HFFc6 (cell line): Measurements from ENCODE around the gene SCGN. TPM values are rescaled to one million over a fixed set of nuclear protein-coding genes. Genes with fewer than 3 reads are reported as not detected.

Source experiments
- DNase-seq: peaks from one replicate; pipeline ENCODE4 v3.0.0-alpha.2; 2018
- H3K27ac Mint-ChIP-seq: 2 replicates; pipeline ENCODE4 v1.8.0; 2020; ENCODE audit warnings: mild to moderate bottlenecking, mixed read lengths
- H3K27me3 Mint-ChIP-seq: 2 replicates; pipeline ENCODE4 v1.8.0; 2021; ENCODE audit warnings: mild to moderate bottlenecking, moderate library complexity, mixed read lengths; ENCODE audit not compliant: insufficient read depth
- H3K36me3 Mint-ChIP-seq: 2 replicates; pipeline ENCODE4 v1.8.0; 2021; ENCODE audit warnings: low read depth, mixed read lengths
- H3K4me1 Mint-ChIP-seq: 2 replicates; pipeline ENCODE4 v1.8.0; 2020; ENCODE audit warnings: low read depth, mixed read lengths
- H3K4me3 Mint-ChIP-seq: 2 replicates; pipeline ENCODE4 v1.8.0; 2020; ENCODE audit warnings: mild to moderate bottlenecking, moderate library complexity, mixed read lengths
- H3K9me3 Mint-ChIP-seq: 2 replicates; pipeline ENCODE4 v1.8.0; 2020; ENCODE audit warnings: mild to moderate bottlenecking, mixed read lengths
- CTCF ChIP-seq: fragments of 200-600 bp; sonication (generic); IDR thresholded peaks from 2 replicates; pipeline ENCODE4 v1.5.0; 2021; ENCODE audit warnings: antibody characterized with exemption, mild to moderate bottlenecking
- total RNA-seq, 6 experiments: library from RNA; stranded (reverse); fragmentation: NEBNext Ultra II Directional; extraction: Animal tissue kit (Norgen Biotek cat#: 25700); gene quantifications; 2 replicates in 1 of 6; 3 replicates in 5 of 6; pipeline ENCODE4 v1.2.3, GENCODE V29; 2021

Gene SCGN
- total RNA-seq, 6 experiments from 2014 or later, result not detected

GRCh38 chr6:25642667-25643328, 9.2 kb upstream of the SCGN start:
- Mint-ChIP-seq H3K27me3 (peaks cover 9% of the 10 kb centered on the region), H3K4me1 (no peaks in the 10 kb centered on the region), H3K4me3 (no peak overlapping the region), H3K9me3 (no peaks in the 10 kb centered on the region), H3K27ac (no peak overlapping the region), H3K36me3 (no peaks in the 10 kb centered on the region)
- no peak for DNase-seq
- no peak for TF ChIP-seq CTCF

GRCh38 chr6:25645916-25646315, 6.1 kb upstream of the SCGN start:
- TF ChIP-seq CTCF, result no peak
- Mint-ChIP-seq H3K4me3 (no peak overlapping the region), H3K9me3 (no peaks in the 10 kb centered on the region), H3K27ac (no peak overlapping the region), H3K27me3 (no peaks in the 10 kb centered on the region; the same call in 1 of the 2 replicates), H3K36me3 (no peaks in the 10 kb centered on the region), H3K4me1 (0 out of 2 replicates have a peak, but pooled peaks cover 8% of the 10 kb centered on the region)
- no peak for DNase-seq

GRCh38 chr6:25649611-25650010, 2.4 kb upstream of the SCGN start:
- no peak overlapping the region for H3K27ac Mint-ChIP-seq
- no peak for DNase-seq
- H3K27me3 Mint-ChIP-seq, result peaks cover 2% of the 10 kb centered on the region; the same call in 1 of the 2 replicates
- no peaks in the 10 kb centered on the region for H3K9me3 Mint-ChIP-seq
- H3K4me3 Mint-ChIP-seq, result no peak overlapping the region
- no peaks in the 10 kb centered on the region for H3K36me3 Mint-ChIP-seq
- H3K4me1 Mint-ChIP-seq, result 0 out of 2 replicates have a peak, but pooled peaks cover 8% of the 10 kb centered on the region
- no peak for TF ChIP-seq CTCF

- TF ChIP-seq CTCF, result no peak
- Mint-ChIP-seq H3K27me3 (peaks cover 4% of the 10 kb centered on the region; the same call in 1 of the 2 replicates), H3K36me3 (no peaks in the 10 kb centered on the region), H3K27ac (no peak overlapping the region), H3K9me3 (no peaks in the 10 kb centered on the region), H3K4me3 (no peak overlapping the region), H3K4me1 (peaks cover 6% of the 10 kb centered on the region)
- no peak for DNase-seq
These were observed 3.7 kb downstream of the SCGN start for GRCh38 chr6:25655723-25656122.

- H3K27ac Mint-ChIP-seq, result no peak overlapping the region
- no peaks in the 10 kb centered on the region for H3K9me3 Mint-ChIP-seq
- peaks cover 2% of the 10 kb centered on the region; the same call in 1 of the 2 replicates for H3K27me3 Mint-ChIP-seq
- no peak for DNase-seq
- H3K4me1 Mint-ChIP-seq, result peaks cover 8% of the 10 kb centered on the region
- H3K4me3 Mint-ChIP-seq, result no peak overlapping the region
- no peak for TF ChIP-seq CTCF
- H3K36me3 Mint-ChIP-seq, result no peaks in the 10 kb centered on the region
These were observed 7.8 kb downstream of the SCGN start for GRCh38 chr6:25659633-25660368.
